HG02798 (cell line): ENCODE measurements around the gene POU6F2.
A peak's percentile ranks its signal among the peaks of the same experiment; 100 is the strongest.
"Not testable (repeated sequence)": the region's sequence is repeated elsewhere in the genome, so short reads cannot be mapped to it uniquely, and the experiment has no call there.

Experiments
- ATAC-seq: cut with Tn5 transposase; IDR thresholded peaks from one replicate; pipeline ENCODE4 v1.9.1; 2021; ENCODE audit warnings: mild to moderate bottlenecking; ENCODE audit not compliant: unreplicated experiment, poor library complexity

Gene POU6F2

DNA sequence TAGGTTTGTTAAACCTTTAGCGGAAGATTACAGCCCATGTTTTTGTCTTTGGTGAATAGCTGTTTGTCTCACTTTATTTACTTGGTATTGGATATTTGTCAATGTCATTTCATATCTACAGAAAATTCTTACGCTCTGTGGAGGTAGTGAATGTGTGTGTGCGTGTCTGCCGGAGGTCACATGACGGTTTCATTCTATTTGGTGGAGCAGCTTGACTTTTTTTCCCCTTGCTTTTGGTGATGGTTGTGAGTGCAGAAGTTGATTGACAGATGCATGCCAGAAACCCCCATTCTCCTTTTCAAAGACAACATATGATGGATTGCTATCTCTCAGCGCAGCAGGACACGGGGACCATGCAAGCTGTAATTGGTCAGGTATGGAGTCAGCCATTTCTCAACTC, at the start of gene POU6F2:
Gene POU6F2 (plus strand): TSS at position 225 of the 400 bp plus-strand sequence. CDS start 45 bp downstream, at position 270.
- ATAC-seq = no peak

DNA sequence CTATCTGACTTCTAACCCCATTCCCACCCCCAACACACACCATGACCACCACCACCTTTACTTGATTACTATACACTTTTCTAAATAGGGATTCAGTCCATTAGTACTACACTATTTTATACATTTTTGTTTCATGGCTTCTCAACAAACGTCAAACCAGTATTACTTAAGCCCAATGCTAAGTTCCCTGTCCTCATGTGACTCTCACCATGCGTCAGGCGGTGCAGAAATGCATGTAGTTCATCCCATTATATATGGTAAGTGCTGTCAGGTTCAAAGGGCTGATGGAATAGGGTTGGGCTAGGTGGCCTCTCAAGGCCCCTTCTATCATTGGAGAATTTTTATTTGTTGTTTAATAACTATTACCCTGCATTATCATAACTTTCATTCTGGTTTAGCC, 49.2 kb upstream of the POU6F2 start:
- no peak for ATAC-seq

- ATAC-seq = no peak
Measured at GRCh38 chr7:38929460-38930171, 48.1 kb upstream of the POU6F2 start.

- peak; percentile 90 for ATAC-seq
Measured at GRCh38 chr7:38932509-38933168, 45.1 kb upstream of the POU6F2 start.

DNA sequence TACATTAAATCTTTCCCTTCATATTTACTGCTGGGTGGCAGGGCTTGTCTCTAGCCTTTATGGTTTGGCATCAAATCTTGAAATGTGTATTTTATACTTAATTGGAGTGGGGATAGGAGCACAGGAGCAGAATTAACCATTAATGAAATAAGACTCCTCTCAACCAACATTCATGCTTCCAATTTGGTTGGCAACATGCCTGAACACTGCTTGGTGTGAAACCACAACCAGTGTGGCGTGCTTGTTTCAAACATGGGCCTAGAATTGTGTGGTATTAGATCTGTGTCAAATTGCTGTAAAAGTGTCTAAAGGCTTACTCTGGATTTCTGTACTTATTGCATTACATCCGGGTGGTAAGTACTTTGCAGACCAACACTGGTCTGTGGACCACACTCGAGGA, 43.7 kb upstream of the POU6F2 start:
- no peak for ATAC-seq

DNA sequence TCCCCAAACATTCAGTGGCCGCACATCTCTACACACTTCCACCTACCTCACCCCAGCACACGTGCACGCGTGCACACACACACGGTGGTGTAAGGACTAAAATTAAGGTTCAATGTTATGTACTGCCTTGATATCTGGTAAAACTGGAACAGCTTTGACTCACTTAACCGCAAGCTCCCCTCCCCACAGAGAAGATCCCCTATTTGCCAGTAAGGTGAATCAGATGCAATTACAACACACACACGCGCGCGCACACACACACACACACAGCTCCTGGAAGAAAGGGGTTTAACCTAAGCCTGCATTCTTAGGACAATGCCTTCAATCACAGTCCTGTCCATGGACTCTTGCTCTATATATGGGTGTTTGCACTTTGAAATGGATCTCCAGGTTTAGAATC, 43.2 kb upstream of the POU6F2 start:
- no peak for ATAC-seq

DNA sequence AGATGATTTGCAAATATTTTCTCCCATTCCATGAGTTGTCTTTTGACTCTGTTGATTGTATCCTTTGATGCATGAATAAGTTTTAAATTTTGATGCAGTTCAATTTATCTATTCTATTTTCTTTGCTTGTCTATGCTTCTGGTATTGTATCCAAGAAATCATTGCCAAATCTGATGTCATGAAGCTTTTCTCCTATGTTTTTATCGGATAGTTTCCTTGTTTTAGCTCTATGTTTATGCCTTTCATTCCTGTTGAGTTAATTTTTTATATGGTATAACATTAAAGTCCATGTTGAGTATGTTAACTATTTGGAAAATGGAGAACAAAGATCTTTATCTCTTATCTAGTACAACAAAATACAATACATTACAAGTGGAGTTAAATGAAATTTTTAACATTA, 41.1 kb upstream of the POU6F2 start:
- ATAC-seq = no peak

- ATAC-seq = no peak
Measured at GRCh38 chr7:38938001-38938485, 39.7 kb upstream of the POU6F2 start.

DNA sequence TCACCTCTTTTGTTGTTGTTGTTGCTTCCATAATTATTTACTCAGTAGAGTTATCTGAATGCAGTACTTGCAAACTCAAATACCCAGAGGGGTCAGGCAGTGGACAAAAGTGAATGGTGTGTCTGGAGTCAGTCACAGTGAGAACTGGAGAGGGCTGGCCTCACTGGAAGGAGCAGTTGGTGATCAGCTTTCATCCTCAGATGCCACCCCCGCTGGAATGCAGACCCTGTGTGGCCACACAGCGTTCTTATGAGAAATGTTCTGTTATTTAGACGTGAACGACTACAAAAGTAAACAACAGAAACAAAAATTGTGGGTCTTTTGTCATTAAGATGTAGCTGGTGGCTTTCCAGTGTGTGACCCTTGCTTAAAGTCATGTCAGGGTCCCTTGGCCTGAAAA, 39.1 kb upstream of the POU6F2 start:
- no peak for ATAC-seq

DNA sequence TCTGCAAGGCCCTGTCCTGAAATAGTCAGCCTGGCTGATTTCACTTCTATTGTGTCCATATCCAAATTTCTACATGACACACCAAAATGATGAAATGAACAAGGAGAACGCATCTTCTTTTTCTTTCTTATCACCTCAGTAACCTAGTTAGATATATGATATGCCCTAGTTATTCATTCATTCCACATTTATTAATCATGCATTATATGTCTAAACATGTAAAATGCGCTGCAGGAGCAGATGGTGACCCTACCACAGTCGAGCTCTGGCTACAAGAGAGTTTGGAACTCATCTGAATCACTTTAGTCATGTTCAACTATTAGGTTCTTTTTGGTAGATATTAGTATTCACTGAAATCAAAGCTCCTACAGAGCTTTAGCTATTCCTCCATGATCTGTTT, 36.9 kb upstream of the POU6F2 start:
- no peak for ATAC-seq

DNA sequence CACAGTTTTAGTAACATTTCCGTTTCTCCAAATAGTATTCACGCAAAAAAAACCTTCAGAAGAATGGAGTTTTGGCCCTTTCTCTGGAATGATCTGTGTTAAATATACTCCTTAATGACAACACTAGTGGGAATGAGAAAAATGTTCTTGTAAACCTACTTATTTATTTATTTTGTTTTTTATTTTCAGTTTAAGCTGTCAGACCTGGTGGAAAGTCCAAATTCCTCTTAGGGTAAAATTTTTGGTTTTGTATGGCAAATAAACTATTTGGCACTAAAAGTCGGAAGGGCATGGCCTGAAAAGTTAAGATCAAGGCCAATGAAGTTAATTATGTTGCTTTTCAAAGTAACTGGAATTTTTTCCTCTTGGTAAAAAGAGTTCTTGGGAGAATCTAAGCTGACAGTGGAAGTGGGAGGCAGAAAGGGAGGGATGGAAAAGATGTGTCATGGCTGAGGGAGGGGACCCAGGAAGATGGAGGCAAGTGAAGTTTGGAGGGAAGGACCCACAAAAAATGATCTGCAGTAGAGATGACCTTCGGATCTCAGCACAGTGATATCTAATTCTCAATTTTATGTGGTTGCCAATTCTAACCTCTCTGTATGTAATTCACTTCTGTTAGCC, 35.2 kb upstream of the POU6F2 start:
- no peak for ATAC-seq

DNA sequence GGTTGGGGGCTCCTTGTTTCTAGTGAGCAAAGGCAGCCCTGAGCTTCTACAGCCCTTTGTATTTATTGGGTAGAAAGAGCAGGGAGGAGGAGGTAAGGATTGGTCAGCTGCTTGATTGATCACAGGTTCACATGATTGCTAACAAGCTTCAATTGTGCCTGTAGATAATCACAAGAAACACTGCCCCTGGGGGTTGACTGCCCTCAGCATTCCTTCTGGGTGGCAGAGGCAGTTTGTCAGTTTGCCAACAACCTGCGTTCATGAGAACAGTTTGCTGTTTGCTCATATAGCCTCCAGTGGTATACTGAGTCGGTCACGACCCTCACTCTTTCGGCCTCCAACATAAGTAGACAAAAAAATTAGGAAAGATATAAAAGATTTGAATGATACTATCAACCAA, 30.2 kb upstream of the POU6F2 start:
- not testable (repeated sequence) for ATAC-seq

DNA sequence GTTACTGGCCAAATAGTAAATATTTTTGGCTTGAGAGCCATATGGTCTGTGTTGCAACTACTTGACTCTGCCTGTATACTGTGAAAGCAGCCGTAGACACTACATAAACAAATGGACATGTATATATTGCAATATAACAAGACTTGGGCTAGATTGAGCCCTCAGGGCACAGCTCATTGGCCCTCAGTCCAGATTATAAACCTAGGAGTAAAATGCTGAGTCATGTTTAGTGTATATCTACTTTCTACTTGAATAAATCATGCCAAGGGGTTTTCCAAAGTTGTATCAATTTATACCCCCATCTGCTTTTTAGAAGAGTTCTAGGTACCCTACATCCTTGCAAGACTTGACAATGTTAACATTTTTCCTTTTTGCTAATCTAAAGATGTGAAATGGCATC, 27.4 kb upstream of the POU6F2 start:
- ATAC-seq = no peak

- ATAC-seq = no peak
Measured at GRCh38 chr7:38951213-38951612, 26.5 kb upstream of the POU6F2 start.

GRCh38 chr7:38953227-38953626, 24.5 kb upstream of the POU6F2 start:
- no peak for ATAC-seq

DNA sequence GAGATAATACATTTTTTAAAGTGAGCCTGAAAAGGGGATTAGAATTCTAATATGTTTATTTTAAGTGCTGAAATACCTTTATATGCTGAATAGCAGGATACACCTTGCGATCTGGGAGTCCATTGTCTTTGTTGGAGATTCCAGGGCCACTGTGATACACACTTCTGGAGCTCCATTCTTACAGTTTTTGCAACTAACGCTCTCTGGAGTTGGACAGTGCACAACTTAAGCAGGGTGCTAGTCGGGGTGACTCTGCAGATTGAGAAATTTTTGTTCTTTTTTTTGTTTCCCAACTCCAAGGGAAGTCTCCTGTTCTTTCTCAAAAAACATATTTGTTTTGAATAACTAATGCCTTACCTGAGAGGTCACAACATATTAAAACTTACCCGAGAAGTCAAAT, 23.7 kb upstream of the POU6F2 start:
- no peak for ATAC-seq

GRCh38 chr7:38955892-38956291, 21.8 kb upstream of the POU6F2 start:
- no peak for ATAC-seq

DNA sequence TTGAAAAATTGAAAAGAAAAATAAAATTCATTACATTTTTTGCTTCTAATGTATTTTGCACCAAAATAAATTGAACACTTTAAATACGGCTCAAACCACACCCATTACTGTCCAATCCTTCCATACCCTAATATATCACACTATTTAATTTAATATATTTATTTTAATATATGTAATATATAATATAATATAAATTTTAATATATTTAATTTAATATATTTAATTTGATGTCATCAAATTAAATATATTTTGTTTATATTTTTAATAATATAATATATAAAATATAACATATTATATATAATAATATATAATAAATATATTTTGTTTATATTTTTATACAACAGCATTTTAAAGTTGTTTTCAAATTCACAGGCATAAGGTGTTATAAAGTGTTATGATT, 15.7 kb upstream of the POU6F2 start:
- ATAC-seq = no peak

GRCh38 chr7:38964921-38965320, 12.8 kb upstream of the POU6F2 start:
- ATAC-seq = no peak

- no peak for ATAC-seq
Measured at GRCh38 chr7:38973760-38974159, 3.9 kb upstream of the POU6F2 start.

GRCh38 chr7:38975944-38976392, 1.7 kb upstream of the POU6F2 start:
- no peak for ATAC-seq
